Chondrocyte (in vitro differentiated cells): Measurements from ENCODE around the gene PRKAR2B. TPM values are rescaled to one million over a fixed set of nuclear protein-coding genes. Genes with fewer than 3 reads are reported as not detected.

Experiments
- DNase-seq: peaks from one replicate; pipeline ENCODE4 v3.0.0; 2021; ENCODE audit warnings: mixed read lengths, low spot score
- H3K27ac Mint-ChIP-seq: one replicate; pipeline ENCODE4 v1.8.0; 2021; ENCODE audit warnings: mild to moderate bottlenecking, moderate library complexity, mixed read lengths; ENCODE audit not compliant: unreplicated experiment
- H3K27me3 Mint-ChIP-seq: 2 replicates; pipeline ENCODE4 v1.8.0; 2021; ENCODE audit warnings: low read depth, mixed read lengths
- H3K36me3 Mint-ChIP-seq: 2 replicates; pipeline ENCODE4 v1.8.0; 2021; ENCODE audit warnings: low read depth, mixed read lengths
- H3K4me1 Mint-ChIP-seq: 2 replicates; pipeline ENCODE4 v1.8.0; 2021; ENCODE audit warnings: low read depth, mild to moderate bottlenecking, mixed read lengths
- H3K4me3 Mint-ChIP-seq: one replicate; pipeline ENCODE4 v1.8.0; 2021; ENCODE audit warnings: mild to moderate bottlenecking, moderate library complexity, mixed read lengths; ENCODE audit not compliant: unreplicated experiment
- H3K9me3 Mint-ChIP-seq: 2 replicates; pipeline ENCODE4 v1.8.0; 2021; ENCODE audit warnings: low read depth, mixed read lengths
- total RNA-seq: library from RNA; stranded (reverse); gene quantifications from 3 replicates; pipeline ENCODE4 v1.2.1, GENCODE V29; 2021
- TF ChIP-seq, protein P1 (sequence below): fragments of 200-600 bp; sonication (generic); IDR thresholded peaks from 2 replicates; pipeline ENCODE4 v1.5.0; 2021; ENCODE audit warnings: antibody characterized with exemption, mild to moderate bottlenecking, moderate library complexity

The PRKAR2B gene
- total RNA-seq, 1 donor from 2014 or later = 0.87 TPM

DNA sequence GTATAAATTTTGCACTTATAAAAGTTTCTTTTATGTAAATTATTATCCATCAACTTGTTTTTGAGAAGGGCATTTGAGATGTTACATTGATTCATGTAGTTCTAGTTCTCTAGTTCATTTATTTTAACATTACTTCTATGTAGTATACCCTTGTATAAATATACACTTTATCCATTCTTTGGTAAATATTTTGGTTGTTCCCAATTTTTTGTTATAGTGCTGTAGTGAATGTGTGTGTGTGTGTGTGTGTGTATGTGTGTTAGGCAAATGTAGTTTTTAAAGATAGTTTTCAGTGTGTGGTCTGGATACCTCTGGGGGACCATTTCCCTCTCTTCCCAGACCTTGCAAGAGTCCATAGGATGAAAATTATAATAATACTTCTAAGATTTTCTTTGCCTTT lies 15.0 kb downstream of the PRKAR2B start:
- no peaks in the 10 kb centered on the region for H3K27me3 Mint-ChIP-seq
- TF ChIP-seq, protein P1, sequence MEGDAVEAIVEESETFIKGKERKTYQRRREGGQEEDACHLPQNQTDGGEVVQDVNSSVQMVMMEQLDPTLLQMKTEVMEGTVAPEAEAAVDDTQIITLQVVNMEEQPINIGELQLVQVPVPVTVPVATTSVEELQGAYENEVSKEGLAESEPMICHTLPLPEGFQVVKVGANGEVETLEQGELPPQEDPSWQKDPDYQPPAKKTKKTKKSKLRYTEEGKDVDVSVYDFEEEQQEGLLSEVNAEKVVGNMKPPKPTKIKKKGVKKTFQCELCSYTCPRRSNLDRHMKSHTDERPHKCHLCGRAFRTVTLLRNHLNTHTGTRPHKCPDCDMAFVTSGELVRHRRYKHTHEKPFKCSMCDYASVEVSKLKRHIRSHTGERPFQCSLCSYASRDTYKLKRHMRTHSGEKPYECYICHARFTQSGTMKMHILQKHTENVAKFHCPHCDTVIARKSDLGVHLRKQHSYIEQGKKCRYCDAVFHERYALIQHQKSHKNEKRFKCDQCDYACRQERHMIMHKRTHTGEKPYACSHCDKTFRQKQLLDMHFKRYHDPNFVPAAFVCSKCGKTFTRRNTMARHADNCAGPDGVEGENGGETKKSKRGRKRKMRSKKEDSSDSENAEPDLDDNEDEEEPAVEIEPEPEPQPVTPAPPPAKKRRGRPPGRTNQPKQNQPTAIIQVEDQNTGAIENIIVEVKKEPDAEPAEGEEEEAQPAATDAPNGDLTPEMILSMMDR = no peak
- peaks cover 3% of the 10 kb centered on the region for H3K9me3 Mint-ChIP-seq
- H3K4me1 Mint-ChIP-seq = no peaks in the 10 kb centered on the region
- DNase-seq = no peak
- H3K36me3 Mint-ChIP-seq = peaks cover 3% of the 10 kb centered on the region
- no peak overlapping the region for H3K4me3 Mint-ChIP-seq
- no peak overlapping the region for H3K27ac Mint-ChIP-seq

DNA sequence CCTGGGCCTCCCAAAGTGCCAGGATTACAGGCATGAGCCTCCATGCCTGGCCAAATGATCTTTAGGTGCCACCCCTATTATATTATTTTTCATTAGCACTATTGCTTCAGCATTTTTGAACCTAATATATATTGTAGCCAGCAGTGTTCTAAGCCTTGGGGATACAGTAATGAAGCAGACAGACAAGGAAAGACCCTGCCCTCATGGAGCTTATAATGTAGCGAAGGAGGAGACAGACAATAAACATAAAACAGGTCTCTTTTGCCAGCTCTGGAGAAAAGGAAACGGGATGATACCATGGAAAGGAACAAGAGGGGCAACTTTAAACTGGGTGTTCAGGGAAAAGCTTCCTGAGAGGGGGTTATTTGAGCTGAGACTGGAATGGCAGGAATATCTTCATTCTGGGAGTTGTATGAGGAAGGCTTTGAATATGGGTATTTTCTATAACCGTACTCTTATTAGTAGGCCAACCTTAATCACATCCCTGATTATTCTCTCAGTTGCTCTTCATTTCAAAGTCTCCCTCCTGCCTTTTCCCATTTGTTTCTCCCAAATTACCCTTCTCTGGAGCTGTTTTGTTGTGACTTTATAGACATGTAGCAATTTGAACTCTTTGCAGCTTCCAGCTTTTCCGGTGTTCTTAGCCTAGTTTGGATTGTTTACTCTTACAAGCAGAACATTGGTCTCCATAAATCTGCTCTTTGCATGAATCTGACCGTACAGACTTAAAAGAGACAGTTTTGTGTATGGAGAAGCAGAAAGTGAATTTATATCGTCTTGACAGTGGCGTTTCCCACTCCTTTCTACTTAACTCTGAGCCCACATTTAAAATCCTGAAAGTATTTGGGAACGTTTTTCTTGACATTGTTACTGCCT lies 19.0 kb downstream of the PRKAR2B start:
- H3K27me3 Mint-ChIP-seq = no peaks in the 10 kb centered on the region
- no peaks in the 10 kb centered on the region for H3K9me3 Mint-ChIP-seq
- H3K4me1 Mint-ChIP-seq = peaks cover 10% of the 10 kb centered on the region
- H3K36me3 Mint-ChIP-seq = no peaks in the 10 kb centered on the region
- TF ChIP-seq, protein P1 = no peak
- H3K4me3 Mint-ChIP-seq = no peak overlapping the region
- no peak for DNase-seq
- no peak overlapping the region for H3K27ac Mint-ChIP-seq

DNA sequence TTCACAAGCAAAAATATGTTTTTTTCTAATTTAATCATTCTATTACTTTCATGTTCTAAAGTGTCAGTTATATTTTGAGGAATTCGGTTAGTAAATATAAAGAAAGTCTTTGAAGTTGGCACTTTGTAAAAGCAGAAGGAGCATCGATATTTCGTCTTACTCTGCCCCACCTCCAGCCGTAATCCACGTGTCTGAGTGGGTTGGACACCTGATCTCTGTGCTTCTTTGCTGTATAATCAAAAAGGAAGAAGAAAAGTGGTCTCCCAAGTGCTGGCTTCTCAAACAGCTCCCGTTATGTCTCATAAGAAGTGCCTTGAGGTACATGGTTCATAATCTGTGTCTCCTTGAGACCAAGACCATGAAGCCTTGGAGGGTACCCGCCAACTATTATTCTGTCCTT lies 19.8 kb downstream of the PRKAR2B start:
- TF ChIP-seq, protein P1 = no peak
- Mint-ChIP-seq H3K27ac (no peak overlapping the region), H3K9me3 (no peaks in the 10 kb centered on the region), H3K4me1 (peaks cover 16% of the 10 kb centered on the region), H3K4me3 (no peak overlapping the region), H3K27me3 (no peaks in the 10 kb centered on the region), H3K36me3 (no peaks in the 10 kb centered on the region)
- DNase-seq = no peak

DNA sequence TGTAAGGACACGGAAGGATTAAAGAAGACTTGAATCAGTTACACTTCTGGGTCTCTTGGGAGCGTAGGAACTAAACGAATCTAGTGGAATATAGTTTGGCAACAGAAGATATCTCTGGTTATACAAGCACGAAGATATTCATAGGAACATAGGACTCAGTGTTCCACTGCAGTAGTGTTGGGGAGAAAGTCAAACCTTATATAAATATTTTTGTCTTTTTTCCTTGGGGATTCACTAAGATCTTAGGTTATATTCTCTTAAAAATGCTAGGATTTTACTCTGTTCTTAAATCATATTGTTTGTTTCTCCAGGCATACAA lies 21.4 kb downstream of the PRKAR2B start:
- no peaks in the 10 kb centered on the region for H3K27me3 Mint-ChIP-seq

DNA sequence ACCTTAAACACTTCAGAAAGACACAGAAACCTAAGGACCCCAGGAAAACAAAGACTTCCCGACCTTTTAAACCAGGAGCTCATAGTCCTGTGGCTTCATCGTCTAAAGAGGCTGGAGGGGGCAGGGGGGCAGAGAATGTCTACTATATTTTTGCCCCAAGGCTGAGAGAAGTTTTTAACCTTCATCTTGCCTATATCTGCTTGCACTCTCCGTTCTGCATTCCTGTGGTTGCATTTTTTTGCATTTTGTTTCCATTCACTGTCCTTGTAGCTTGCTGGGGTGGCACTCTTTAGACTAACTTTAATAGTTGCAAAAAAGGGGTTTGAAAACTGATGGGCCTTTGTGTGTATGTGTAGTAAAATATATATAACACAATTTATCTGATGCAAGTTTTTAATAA lies 23.7 kb downstream of the PRKAR2B start:
- H3K36me3 Mint-ChIP-seq = no peaks in the 10 kb centered on the region
- TF ChIP-seq, protein P1 = no peak
- no peaks in the 10 kb centered on the region for H3K27me3 Mint-ChIP-seq
- no peak overlapping the region for H3K27ac Mint-ChIP-seq
- no peak for DNase-seq
- no peak overlapping the region for H3K4me3 Mint-ChIP-seq
- no peaks in the 10 kb centered on the region for H3K9me3 Mint-ChIP-seq
- H3K4me1 Mint-ChIP-seq = peaks cover 19% of the 10 kb centered on the region

More for the DNA sequence above, 21.4 kb downstream of the PRKAR2B start:
- TF ChIP-seq, protein P1 = no peak
- H3K27ac Mint-ChIP-seq = no peak overlapping the region
- H3K9me3 Mint-ChIP-seq = no peaks in the 10 kb centered on the region
- H3K4me1 Mint-ChIP-seq = peaks cover 19% of the 10 kb centered on the region
- no peaks in the 10 kb centered on the region for H3K36me3 Mint-ChIP-seq
- no peak overlapping the region for H3K4me3 Mint-ChIP-seq
- no peak for DNase-seq
